H1 (cell line): ENCODE results near the gene MYCBPAP. TPM values are rescaled to one million over a fixed set of nuclear protein-coding genes. Genes with fewer than 3 reads are reported as not detected.

Experiments
- CTCF ChIA-PET: fragments of 300-600 bp; sonication (Branson Sonifier 250); formaldehyde crosslinking; loops from one replicate; lab custom pipeline; 2021; ENCODE audit not compliant: partially characterized antibody; lab: Charles Lee
- POLR2A ChIA-PET: fragments of 300-600 bp; sonication (Branson Sonifier 250); formaldehyde crosslinking; loops from one replicate; lab custom pipeline; 2021; ENCODE audit warnings: inconsistent platforms; ENCODE audit not compliant: partially characterized antibody; lab: Charles Lee
- DNase-seq, 2 experiments: peaks; one replicate each; pipeline versions ENCODE4 v3.0.0 to v3.0.0-alpha.2; 2010 to 2022; ENCODE audit warnings: low spot score in 2 of 2, low read depth in 1 of 2, mixed read lengths in 1 of 2
- FAIRE-seq: peaks from 2 replicates; lab custom pipeline; 2011; peaks lifted over from hg19 to GRCh38; lab: Jason Lieb, UNC
- H2AFZ ChIP-seq: 2 replicates; pipeline ENCODE4 v1.8.1; 2012; ENCODE audit warnings: low read length, inconsistent platforms
- H2AK5ac ChIP-seq: 2 replicates; pipeline ENCODE4 v1.6.1; 2013; ENCODE audit warnings: low read depth, low read length
- H2BK120ac ChIP-seq: replicated peaks from 2 replicates; pipeline ENCODE3; 2013; ENCODE audit warnings: low read depth, low read length, inconsistent platforms
- H2BK12ac ChIP-seq: 2 replicates; pipeline ENCODE4 v1.6.1; 2013; ENCODE audit warnings: low read depth, low read length
- H2BK15ac ChIP-seq: 2 replicates; pipeline ENCODE4 v1.6.1; 2013; ENCODE audit warnings: low read length
- H2BK20ac ChIP-seq: 2 replicates; pipeline ENCODE4 v1.6.1; 2013; ENCODE audit warnings: low read length
- H2BK5ac ChIP-seq: 2 replicates; pipeline ENCODE4 v1.6.1; 2013; ENCODE audit warnings: low read depth, low read length
- H3K14ac ChIP-seq: 2 replicates; pipeline ENCODE4 v1.6.1; 2013; ENCODE audit warnings: inconsistent platforms; ENCODE audit not compliant: insufficient read length
- H3K18ac ChIP-seq: 2 replicates; pipeline ENCODE4 v1.6.1; 2013; ENCODE audit warnings: low read length; ENCODE audit errors: extremely low read depth
- H3K23ac ChIP-seq: 2 replicates; pipeline ENCODE4 v1.6.1; 2013; ENCODE audit warnings: inconsistent platforms; ENCODE audit not compliant: insufficient read length
- H3K23me2 ChIP-seq: 2 replicates; pipeline ENCODE4 v1.6.1; 2013; ENCODE audit warnings: low read depth, low read length
- H3K27ac ChIP-seq: 2 replicates; pipeline ENCODE4 v1.6.1; 2011; ENCODE audit warnings: low read depth, low read length, inconsistent platforms
- H3K27me3 ChIP-seq, 4 experiments: replicated peaks in 1 of 4; 1 replicate in 1 of 4; 2 replicates in 3 of 4; pipeline versions ENCODE4 v1.6.1 to v1.8.1; 2011 to 2013; ENCODE audit warnings: low read length in 3 of 4, mild to moderate bottlenecking in 3 of 4, inconsistent platforms in 2 of 4, mixed read lengths in 2 of 4, moderate library complexity in 1 of 4; ENCODE audit not compliant: control insufficient read depth in 3 of 4, insufficient read depth in 3 of 4; ENCODE audit errors: extremely low read depth in 1 of 4
- H3K36me3 ChIP-seq, 4 experiments: 2 replicates each; pipeline versions ENCODE4 v1.6.1 to v1.8.1; 2011 to 2013; ENCODE audit warnings: mild to moderate bottlenecking in 4 of 4, low read length in 3 of 4, moderate library complexity in 2 of 4, control low read depth in 1 of 4, inconsistent platforms in 1 of 4; ENCODE audit not compliant: insufficient read depth in 4 of 4, control insufficient read depth in 2 of 4
- H3K4ac ChIP-seq: replicated peaks from 2 replicates; pipeline ENCODE3; 2013; ENCODE audit warnings: low read length, low read depth, mixed read lengths, inconsistent platforms; ENCODE audit not compliant: insufficient read length
- H3K4me1 ChIP-seq, 4 experiments: replicated peaks in 1 of 4; 1 replicate in 1 of 4; 2 replicates in 3 of 4; pipeline versions ENCODE4 v1.6.1 to v1.8.1; 2011 to 2013; ENCODE audit warnings: low read length in 3 of 4, inconsistent platforms in 2 of 4, mixed read lengths in 1 of 4; ENCODE audit not compliant: insufficient read depth in 4 of 4, control insufficient read depth in 3 of 4
- H3K4me2 ChIP-seq, 2 experiments: 2 replicates each; pipeline versions ENCODE4 v1.6.1 to v1.8.1; 2011 to 2013; ENCODE audit warnings: low read depth in 2 of 2, low read length in 2 of 2, control low read depth in 1 of 2, inconsistent platforms in 1 of 2, mild to moderate bottlenecking in 1 of 2; ENCODE audit not compliant: insufficient read depth in 1 of 2
- H3K4me3 ChIP-seq, 4 experiments: fragments of 200-600, 300-600 bp in 1 of 4; sonication (generic), shearing (Covaris generic), sonication (Bioruptor Twin) in 1 of 4; 2 replicates each; pipeline versions ENCODE4 v1.5.1 to v1.8.1; 2011 to 2016; ENCODE audit warnings: low read length in 4 of 4, low read depth in 3 of 4, control low read depth in 2 of 4, inconsistent platforms in 2 of 4, mild to moderate bottlenecking in 2 of 4, mixed read lengths in 1 of 4, moderate library complexity in 1 of 4; ENCODE audit not compliant: insufficient read depth in 2 of 4; ENCODE audit errors: extremely low read depth in 1 of 4
- H3K56ac ChIP-seq: replicated peaks from 2 replicates; pipeline ENCODE3; 2013; ENCODE audit warnings: low read depth, mild to moderate bottlenecking, mixed read lengths, low read length, inconsistent platforms; ENCODE audit not compliant: insufficient read length
- H3K79me1 ChIP-seq: 2 replicates; pipeline ENCODE4 v1.6.1; 2013; ENCODE audit warnings: low read depth, low read length, control low read depth
- H3K79me2 ChIP-seq, 2 experiments: 2 replicates each; pipeline versions ENCODE4 v1.6.1 to v1.8.1; 2012 to 2013; ENCODE audit warnings: low read length in 2 of 2, mild to moderate bottlenecking in 2 of 2, inconsistent platforms in 1 of 2; ENCODE audit not compliant: insufficient read depth in 2 of 2, control insufficient read depth in 1 of 2
- H3K9ac ChIP-seq, 4 experiments: replicated peaks in 1 of 4; 1 replicate in 1 of 4; 2 replicates in 3 of 4; pipeline versions ENCODE4 v1.6.1 to v1.8.1; 2011 to 2013; ENCODE audit warnings: low read depth in 3 of 4, low read length in 3 of 4, control low read depth in 2 of 4, mild to moderate bottlenecking in 2 of 4, moderate library complexity in 2 of 4, inconsistent platforms in 1 of 4; ENCODE audit errors: extremely low read depth in 1 of 4
- H3K9me3 ChIP-seq, 2 experiments: 2 replicates each; pipeline versions ENCODE4 v1.6.1 to v1.8.1; 2012 to 2013; ENCODE audit warnings: mild to moderate bottlenecking in 2 of 2, moderate library complexity in 2 of 2, control low read depth in 1 of 2, inconsistent platforms in 1 of 2, low read depth in 1 of 2, low read length in 1 of 2, mixed read lengths in 1 of 2; ENCODE audit not compliant: insufficient read depth in 2 of 2
- H4K20me1 ChIP-seq, 2 experiments: replicated peaks in 1 of 2; 2 replicates each; pipeline versions ENCODE3 to v1.8.1; 2011 to 2013; ENCODE audit warnings: inconsistent platforms in 2 of 2, low read length in 2 of 2, mild to moderate bottlenecking in 1 of 2; ENCODE audit not compliant: insufficient read depth in 2 of 2, control insufficient read depth in 1 of 2
- H4K5ac ChIP-seq: 2 replicates; pipeline ENCODE4 v1.6.1; 2013; ENCODE audit warnings: low read length, low read depth, mixed read lengths, inconsistent platforms; ENCODE audit not compliant: insufficient read length
- H4K8ac ChIP-seq: 2 replicates; pipeline ENCODE4 v1.8.0; 2013; ENCODE audit warnings: mild to moderate bottlenecking, moderate library complexity, low read length, inconsistent platforms; ENCODE audit not compliant: insufficient read depth; ENCODE audit errors: extremely low read depth
- H4K91ac ChIP-seq: replicated peaks from 2 replicates; pipeline ENCODE3; 2013; ENCODE audit warnings: low read length, mixed read lengths, inconsistent platforms; ENCODE audit not compliant: insufficient read length
- ATF2 ChIP-seq: IDR thresholded peaks from 2 replicates; pipeline ENCODE4 v1.6.1; 2012; ENCODE audit warnings: low read length, inconsistent platforms
- CHD2 ChIP-seq: IDR thresholded peaks from 2 replicates; pipeline ENCODE4 v1.6.1; 2012; ENCODE audit warnings: low read length, improper control_type of control experiment
- WGBS, 2 experiments: shearing (Covaris generic) in 1 of 2; methylation state at CpG; one replicate each; pipeline versions ENCODE4 v1.1.6 to v1.1.7; 2013 to 2015; ENCODE audit warnings: low lambda C conversion rate in 2 of 2, mixed read lengths in 2 of 2, inconsistent platforms in 1 of 2, low coverage in 1 of 2, missing lambda C conversion rate in 1 of 2; ENCODE audit not compliant: insufficient replicate concordance in 2 of 2, insufficient coverage in 1 of 2, insufficient read length in 1 of 2; ENCODE audit errors: extremely low coverage in 1 of 2, missing lambda C conversion rate in 1 of 2; 5-methylcytosine and 5-hydroxymethylcytosine counted together
- polyA plus RNA-seq, 7 experiments: library from polyadenylated mRNA; depleted of rRNA in 3 of 7; stranded (reverse) in 5 of 7; unstranded in 2 of 7; fragments of >200 nt in 5 of 7; fragments of 200-250 nt in 2 of 7; gene quantifications; 1 replicate in 5 of 7; 2 replicates in 1 of 7; 4 replicates in 1 of 7; pipeline versions ENCODE4 v1.2.1 to v1.2.3, GENCODE V29; 2011 to 2013; ENCODE audit warnings: missing spikeins in 2 of 7, mixed read lengths in 2 of 7
- total RNA-seq: library from RNA; stranded (reverse); fragmentation: NEBNext Ultra II Directional; extraction: Animal tissue kit (Norgen Biotek cat#: 25700); gene quantifications from 2 replicates; pipeline ENCODE4 v1.2.1, GENCODE V29; 2021

Gene MYCBPAP
- total and polyA plus RNA-seq, 2 of the 8 experiments (the other 6 are each of a cell fraction or from before 2014, with no cell fraction given), result 0.89 to 3.3 TPM

GRCh38 chr17:50542795-50543774 is 34.8 kb downstream of the MYCBPAP start:
- no peak overlapping the region for H2BK120ac ChIP-seq
- no peak overlapping the region; the same call in 1 of the 2 replicates for H2AK5ac ChIP-seq
- ChIA-PET POLR2A (interaction anchor here (0.8 to 2.6 kb wide), 8 partner anchors 7 to 179 kb away, joined by 3 to 7 read pairs (median 4); partner anchors contain the start of gene CACNA1G), CTCF (interaction anchor here (0.9 to 6.0 kb wide), 16 partner anchors 8 to 181 kb away, joined by 3 to 42 read pairs (median 4); partner anchors contain the start of gene EPN3)
- H3K27ac ChIP-seq, result no peak overlapping the region
- H3K9ac ChIP-seq, result no peak overlapping the region
- no peaks in the 10 kb centered on the region for H3K79me1 ChIP-seq
- no peak overlapping the region for H3K56ac ChIP-seq
- WGBS, 2 experiments, result 78% methylated on average over 16 of the region's 16 CpGs; no CpG with 5 or more reads in 1 of the 2 experiments
- H2BK15ac ChIP-seq, result peak overlapping the region; percentile 31; the same call in 1 of the 2 replicates
- H3K4me3 ChIP-seq, result peak overlapping the region in 3 of 4 experiments; percentile 71 to 76 (median 75); a peak in 5 of 8 replicates
- H3K4me2 ChIP-seq, result peak overlapping the region; percentile 80 to 88; a peak in 3 of 4 replicates
- H2BK5ac ChIP-seq, result no peak overlapping the region
- H3K4me1 ChIP-seq, result peaks cover 6 to 25% (median 17%) of the 10 kb centered on the region in 4 experiments
- H3K14ac ChIP-seq, result no peak overlapping the region
- no peak overlapping the region for H4K5ac ChIP-seq
- peaks cover 0 to 1% of the 10 kb centered on the region in 2 experiments for H4K20me1 ChIP-seq
- H3K23me2 ChIP-seq, result peaks cover 5% of the 10 kb centered on the region; the same call in 1 of the 2 replicates
- no peaks in the 10 kb centered on the region for H3K36me3 ChIP-seq
- FAIRE-seq (no peak), DNase-seq (no peak)
- no peaks in the 10 kb centered on the region for H3K79me2 ChIP-seq
- peak overlapping the region; percentile 48 for H3K18ac ChIP-seq
- peaks cover 0 to 6% (median 5%) of the 10 kb centered on the region in 4 experiments; a peak in 4 of 7 replicates for H3K27me3 ChIP-seq
- H2BK20ac ChIP-seq, result no peak overlapping the region
- H3K4ac ChIP-seq, result no peak overlapping the region
- H3K9me3 ChIP-seq, result no peaks in the 10 kb centered on the region
- 0 out of 2 replicates have a peak overlapping the region, but pooled peaks have one; percentile 43 for H2BK12ac ChIP-seq
- peak overlapping the region; percentile 12 for H4K91ac ChIP-seq
- no peak overlapping the region for H3K23ac ChIP-seq
- no peak overlapping the region for H2AFZ ChIP-seq
- peak overlapping the region; percentile 69; the same call in 1 of the 2 replicates for H4K8ac ChIP-seq
- TF ChIP-seq CHD2, result no peak
- no peak for TF ChIP-seq ATF2
